ENCODE measurements around the gene CSN1S1. TPM values are rescaled to one million over a fixed set of nuclear protein-coding genes. Genes with fewer than 3 reads are reported as not detected.

CSN1S1 gene
- total RNA-seq, 1 donor from 2014 or later: not detected

- no peaks in the 10 kb centered on the region for H3K27me3 ChIP-seq (ENCODE audit: control insufficient read depth, insufficient read depth, low read length)
- H3K4me3 ChIP-seq (ENCODE audit: low read depth, low read length): no peak within 1 kb of the TSS
- no peak for FAIRE-seq
- no peaks in the 10 kb centered on the region for H3K36me3 ChIP-seq (ENCODE audit: control insufficient read depth, insufficient read depth, low read length)
- TF ChIP-seq, protein P1, sequence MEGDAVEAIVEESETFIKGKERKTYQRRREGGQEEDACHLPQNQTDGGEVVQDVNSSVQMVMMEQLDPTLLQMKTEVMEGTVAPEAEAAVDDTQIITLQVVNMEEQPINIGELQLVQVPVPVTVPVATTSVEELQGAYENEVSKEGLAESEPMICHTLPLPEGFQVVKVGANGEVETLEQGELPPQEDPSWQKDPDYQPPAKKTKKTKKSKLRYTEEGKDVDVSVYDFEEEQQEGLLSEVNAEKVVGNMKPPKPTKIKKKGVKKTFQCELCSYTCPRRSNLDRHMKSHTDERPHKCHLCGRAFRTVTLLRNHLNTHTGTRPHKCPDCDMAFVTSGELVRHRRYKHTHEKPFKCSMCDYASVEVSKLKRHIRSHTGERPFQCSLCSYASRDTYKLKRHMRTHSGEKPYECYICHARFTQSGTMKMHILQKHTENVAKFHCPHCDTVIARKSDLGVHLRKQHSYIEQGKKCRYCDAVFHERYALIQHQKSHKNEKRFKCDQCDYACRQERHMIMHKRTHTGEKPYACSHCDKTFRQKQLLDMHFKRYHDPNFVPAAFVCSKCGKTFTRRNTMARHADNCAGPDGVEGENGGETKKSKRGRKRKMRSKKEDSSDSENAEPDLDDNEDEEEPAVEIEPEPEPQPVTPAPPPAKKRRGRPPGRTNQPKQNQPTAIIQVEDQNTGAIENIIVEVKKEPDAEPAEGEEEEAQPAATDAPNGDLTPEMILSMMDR (IDR thresholded peaks at IDR 0.05; ENCODE audit: insufficient read depth, low read length, severe bottlenecking): no peak
- DNase-seq (ENCODE audit: low read depth): peak; percentile 71
These were observed 64.7 kb downstream of the CSN1S1 start, which contains the start of gene STATH for GRCh38 chr4:69995526-69996016. STATH (plus strand) TSS chr4:69995966; CDS start chr4:69998438, 2,472 bp downstream.

Other genes starting within 250 kb of the CSN1S1 start
- 0.13 and 0.26 TPM in 2 replicates for gene SULT1B1, start 170.4 kb upstream of the CSN1S1 start, total RNA-seq
- 1.1 and 5.5 TPM in 2 replicates for gene SULT1E1, start 70.9 kb upstream of the CSN1S1 start, total RNA-seq
- gene CSN2, start 34.7 kb downstream of the CSN1S1 start, total RNA-seq: not detected in 2 replicates
- not detected in 2 replicates for gene STATH, start 64.9 kb downstream of the CSN1S1 start, total RNA-seq
- not detected in 2 replicates for gene HTN3, start 97.4 kb downstream of the CSN1S1 start, total RNA-seq
- not detected in 2 replicates for gene HTN1, start 119.4 kb downstream of the CSN1S1 start, total RNA-seq
- gene PRR27, start 223.2 kb downstream of the CSN1S1 start, total RNA-seq: not detected in 2 replicates